Bronchus fibroblast of lung (primary cell): Measurements from ENCODE around the gene VWA1. TPM values are rescaled to one million over a fixed set of nuclear protein-coding genes. Genes with fewer than 3 reads are reported as not detected.

Experiments
- total RNA-seq: library from RNA; depleted of rRNA; stranded (reverse); fragments of >200 nt; gene quantifications from 2 replicates; pipeline ENCODE4 v1.2.3, GENCODE V29; 2015

VWA1 gene
- 7.1 and 7.9 TPM in 2 replicates for total RNA-seq

GRCh38 chr1:1435106-1435903 is at the start of gene VWA1:
VWA1 (plus strand) TSS chr1:1435690; CDS start chr1:1435749, 59 bp downstream.

GRCh38 chr1:1399187-1399871 is 36.2 kb upstream of the VWA1 start, which contains the start of gene CCNL2:
CCNL2 (minus strand) TSS chr1:1399335; CDS start chr1:1399306, 29 bp downstream.

GRCh38 chr1:1406821-1407635 is 28.5 kb upstream of the VWA1 start, which contains the start of gene MRPL20:
MRPL20 (minus strand) TSS chr1:1407293; CDS start chr1:1407217, 76 bp downstream.

GRCh38 chr1:1421147-1421906 is 14.2 kb upstream of the VWA1 start, which contains the start of gene ANKRD65:
ANKRD65 (minus strand) TSS chr1:1421276; CDS start chr1:1421005, 271 bp downstream.

GRCh38 chr1:1449099-1449739 is 13.7 kb downstream of the VWA1 start, which contains the start of gene ATAD3C:
ATAD3C (plus strand) TSS chr1:1449689; CDS start chr1:1450684, 995 bp downstream.

GRCh38 chr1:1471389-1472052 is 36.0 kb downstream of the VWA1 start, which contains the start of gene ATAD3B:
ATAD3B (plus strand) TSS chr1:1471765; CDS start chr1:1471885, 120 bp downstream.

Other genes with a start within 250 kb of the VWA1 start
- gene TNFRSF18, start 229.1 kb upstream of the VWA1 start, total RNA-seq, result 0.34 TPM in 1 of 2 replicates, not detected in the other
- gene TNFRSF4, start 221.5 kb upstream of the VWA1 start, total RNA-seq, result 0.17 and 0.30 TPM in 2 replicates
- gene SDF4, start 203.7 kb upstream of the VWA1 start, total RNA-seq, result 125 and 128 TPM in 2 replicates
- gene B3GALT6, start 203.5 kb upstream of the VWA1 start, total RNA-seq, result 23.2 and 25.7 TPM in 2 replicates
- gene C1QTNF12, start 189.0 kb upstream of the VWA1 start, total RNA-seq, result 0.17 and 0.59 TPM in 2 replicates
- 45.9 and 61.7 TPM in 2 replicates for gene UBE2J2, start 161.8 kb upstream of the VWA1 start, total RNA-seq
- 0.30 and 1.2 TPM in 2 replicates for gene SCNN1D, start 155.3 kb upstream of the VWA1 start, total RNA-seq
- 27.6 and 28.9 TPM in 2 replicates for gene ACAP3, start 127.8 kb upstream of the VWA1 start, total RNA-seq
- 32.4 and 42.2 TPM in 2 replicates for gene PUSL1, start 127.1 kb upstream of the VWA1 start, total RNA-seq
- 112 and 113 TPM in 2 replicates for gene INTS11, start 111.0 kb upstream of the VWA1 start, total RNA-seq
- 26.0 and 29.1 TPM in 2 replicates for gene CPTP, start 110.9 kb upstream of the VWA1 start, total RNA-seq
- under 0.01 TPM in 2 replicates for gene TAS1R3, start 104.4 kb upstream of the VWA1 start, total RNA-seq
- gene DVL1, start 86.3 kb upstream of the VWA1 start, total RNA-seq, result 60.1 and 71.6 TPM in 2 replicates
- gene MXRA8, start 77.1 kb upstream of the VWA1 start, total RNA-seq, result 382 and 409 TPM in 2 replicates
- 193 and 196 TPM in 2 replicates for gene AURKAIP1, start 60.5 kb upstream of the VWA1 start, total RNA-seq
- 53.2 and 54.5 TPM in 2 replicates for gene CCNL2, start 36.4 kb upstream of the VWA1 start, total RNA-seq
- gene MRPL20, start 28.4 kb upstream of the VWA1 start, total RNA-seq, result 153 and 190 TPM in 2 replicates
- 0.45 and 0.50 TPM in 2 replicates for gene ANKRD65, start 14.4 kb upstream of the VWA1 start, total RNA-seq
- gene ATAD3C, start 14.0 kb downstream of the VWA1 start, total RNA-seq, result under 0.01 TPM in 1 of 2 replicates, not detected in the other
- gene ATAD3B, start 36.1 kb downstream of the VWA1 start, total RNA-seq, result 25.1 and 26.3 TPM in 2 replicates
- gene ATAD3A, start 76.5 kb downstream of the VWA1 start, total RNA-seq, result 65.6 and 66.2 TPM in 2 replicates
- 3.0 and 4.0 TPM in 2 replicates for gene TMEM240, start 104.9 kb downstream of the VWA1 start, total RNA-seq
- gene SSU72, start 139.2 kb downstream of the VWA1 start, total RNA-seq, result 115 and 136 TPM in 2 replicates
- 3.1 and 3.4 TPM in 2 replicates for gene FNDC10, start 164.4 kb downstream of the VWA1 start, total RNA-seq
- gene MIB2, start 179.8 kb downstream of the VWA1 start, total RNA-seq, result 21.7 and 23.6 TPM in 2 replicates
- 10.3 and 10.4 TPM in 2 replicates for gene MMP23B, start 196.5 kb downstream of the VWA1 start, total RNA-seq
- 14.3 and 16.5 TPM in 2 replicates for gene CDK11B, start 223.3 kb downstream of the VWA1 start, total RNA-seq